ENCODE data around the gene CCNO. TPM values are rescaled to one million over a fixed set of nuclear protein-coding genes. Genes with fewer than 3 reads are reported as not detected.

CCNO gene
- total RNA-seq, 1 experiment from 2014 or later, result 0.24 TPM

GRCh38 chr5:55278778-55279177 is 45.4 kb upstream of the CCNO start:
- H3K27ac Mint-ChIP-seq, result no peak overlapping the region
- no peaks in the 10 kb centered on the region for H3K4me1 Mint-ChIP-seq
- no peaks in the 10 kb centered on the region for H3K27me3 Mint-ChIP-seq (ENCODE audit: low read depth)
- peaks cover 35% of the 10 kb centered on the region for H3K36me3 Mint-ChIP-seq
- TF ChIP-seq IRF1 (CRISPR knock-in tag; IDR thresholded peaks at IDR 0.05) (no peak), SP1 (CRISPR knock-in tag; conservative IDR thresholded peaks at IDR 0.05) (no peak), RELA (CRISPR knock-in tag; IDR thresholded peaks at IDR 0.05; ENCODE audit: borderline replicate concordance) (no peak), FOXP4 (CRISPR knock-in tag; IDR thresholded peaks at IDR 0.05) (no peak), ZNF138 (CRISPR knock-in tag; conservative IDR thresholded peaks at IDR 0.05) (no peak), PRDM15 (CRISPR knock-in tag; IDR thresholded peaks at IDR 0.05) (no peak), NR2C2 (CRISPR knock-in tag; IDR thresholded peaks at IDR 0.05) (no peak), PREB (CRISPR knock-in tag; IDR thresholded peaks at IDR 0.05; ENCODE audit: borderline replicate concordance) (no peak), FOXJ3 (CRISPR knock-in tag; IDR thresholded peaks at IDR 0.05; ENCODE audit: borderline replicate concordance) (no peak), CREM (CRISPR knock-in tag; IDR thresholded peaks at IDR 0.05) (no peak), OVOL2 (CRISPR knock-in tag; IDR thresholded peaks at IDR 0.05; ENCODE audit: borderline replicate concordance) (no peak)
- H3K4me3 Mint-ChIP-seq, result no peak overlapping the region
- POLR2A ChIA-PET, result no interaction called here
- DNase-seq (ENCODE audit: low spot score) (no peak), ATAC-seq (no peak)
- H3K9me3 Mint-ChIP-seq, result no peaks in the 10 kb centered on the region
- CTCF ChIA-PET, result no interaction called here

- Mint-ChIP-seq H3K9me3 (no peaks in the 10 kb centered on the region), H3K27ac (no peak overlapping the region), H3K4me1 (no peaks in the 10 kb centered on the region), H3K27me3 (ENCODE audit: low read depth) (no peaks in the 10 kb centered on the region), H3K4me3 (no peak overlapping the region), H3K36me3 (peaks cover 36% of the 10 kb centered on the region)
- DNase-seq (ENCODE audit: low spot score), result no peak
- CTCF ChIA-PET, result interaction anchor here (0.8 kb wide), 1 partner anchor 43 kb away, joined by 3 read pairs; no protein-coding TSS in a partner anchor
- ATAC-seq, result no peak
- POLR2A ChIA-PET, result no interaction called here
- TF ChIP-seq IRF2 (CRISPR knock-in tag; IDR thresholded peaks at IDR 0.05; ENCODE audit: borderline replicate concordance, low read depth) (no peak), FOXJ3 (CRISPR knock-in tag; IDR thresholded peaks at IDR 0.05; ENCODE audit: borderline replicate concordance) (no peak), ETV6 (CRISPR knock-in tag; IDR thresholded peaks at IDR 0.05) (no peak), TEAD4 (CRISPR knock-in tag; IDR thresholded peaks at IDR 0.05) (no peak), AR (CRISPR knock-in tag; IDR thresholded peaks at IDR 0.05) (no peak), ATF1 (CRISPR knock-in tag; IDR thresholded peaks at IDR 0.05) (no peak), FOXP1 (CRISPR knock-in tag; IDR thresholded peaks at IDR 0.05; ENCODE audit: borderline replicate concordance) (no peak), MYBL2 (CRISPR knock-in tag; IDR thresholded peaks at IDR 0.05) (no peak), ZNF423 (CRISPR knock-in tag; IDR thresholded peaks at IDR 0.05) (no peak), ZNF281 (CRISPR knock-in tag; IDR thresholded peaks at IDR 0.05) (no peak), ZNF219 (CRISPR knock-in tag; IDR thresholded peaks at IDR 0.05; ENCODE audit: borderline replicate concordance) (no peak), ZNF671 (CRISPR knock-in tag; IDR thresholded peaks at IDR 0.05) (no peak), GRHL2 (CRISPR knock-in tag; IDR thresholded peaks at IDR 0.05; ENCODE audit: insufficient replicate concordance, severe bottlenecking) (no peak), RELA (CRISPR knock-in tag; IDR thresholded peaks at IDR 0.05; ENCODE audit: borderline replicate concordance) (no peak)
Observed at GRCh38 chr5:55276771-55277170, 43.4 kb upstream of the CCNO start.
